DND-41 (cell line): ENCODE results near the gene JAGN1.

Source experiments
- ATAC-seq: fragments of 200-7000 bp; cut with Tn5 transposase; 3 replicates; pipeline ENCODE4 v1.9.1; 2021; ENCODE audit warnings: low read depth; ENCODE audit not compliant: insufficient read depth
- DNase-seq: peaks from one replicate; pipeline ENCODE4 v3.0.0-alpha.2; 2020
- H2AFZ ChIP-seq: 2 replicates; pipeline ENCODE4 v1.6.0; 2012; ENCODE audit warnings: low read depth, low read length
- H3K27ac ChIP-seq: 2 replicates; pipeline ENCODE4 v1.5.1; 2012; ENCODE audit warnings: low read length, inconsistent platforms
- H3K27me3 ChIP-seq: fragments of 200-600 bp; sonication (generic); 2 replicates; pipeline ENCODE4 v1.6.0; 2012; ENCODE audit warnings: low read length, mild to moderate bottlenecking, inconsistent platforms; ENCODE audit not compliant: insufficient read depth, poor library complexity
- H3K36me3 ChIP-seq: 2 replicates; pipeline ENCODE4 v1.5.1; 2012; ENCODE audit warnings: low read length, inconsistent platforms; ENCODE audit not compliant: insufficient read depth
- H3K4me1 ChIP-seq: 2 replicates; pipeline ENCODE4 v1.5.1; 2012; ENCODE audit warnings: mild to moderate bottlenecking, low read length; ENCODE audit not compliant: insufficient read depth
- H3K4me2 ChIP-seq: 2 replicates; pipeline ENCODE4 v1.6.0; 2012; ENCODE audit warnings: mild to moderate bottlenecking, moderate library complexity, low read length, inconsistent platforms; ENCODE audit not compliant: insufficient read depth
- H3K4me3 ChIP-seq, 2 experiments: fragments of 200-600 bp in 1 of 2; shearing (Covaris generic) in 1 of 2; 2 replicates each; pipeline ENCODE4 v1.5.1; 2012 to 2016; ENCODE audit warnings: inconsistent platforms in 2 of 2, low read length in 2 of 2, mild to moderate bottlenecking in 2 of 2, low read depth in 1 of 2, moderate library complexity in 1 of 2
- H3K79me2 ChIP-seq: 2 replicates; pipeline ENCODE4 v1.6.0; 2012; ENCODE audit warnings: low read length, inconsistent platforms; ENCODE audit not compliant: insufficient read depth
- H3K9ac ChIP-seq: 2 replicates; pipeline ENCODE4 v1.6.0; 2012; ENCODE audit warnings: low read depth, mild to moderate bottlenecking, inconsistent platforms, low read length, moderate library complexity
- H3K9me3 ChIP-seq: 2 replicates; pipeline ENCODE4 v1.5.1; 2012; ENCODE audit warnings: low read length, moderate library complexity, mild to moderate bottlenecking, inconsistent platforms; ENCODE audit not compliant: insufficient read depth, severe bottlenecking
- H4K20me1 ChIP-seq: 2 replicates; pipeline ENCODE4 v1.6.0; 2012; ENCODE audit warnings: low read length; ENCODE audit not compliant: insufficient read depth
- CTCF ChIP-seq: IDR thresholded peaks from 2 replicates; pipeline ENCODE4 v1.5.1; 2012; ENCODE audit warnings: borderline replicate concordance, low read length, moderate library complexity, mild to moderate bottlenecking; ENCODE audit not compliant: poor library complexity, severe bottlenecking; ENCODE audit errors: extremely low read depth
- EZH2 ChIP-seq: IDR thresholded peaks from 3 replicates; pipeline ENCODE4 v1.6.1; 2012; ENCODE audit warnings: borderline replicate concordance, low read depth, mild to moderate bottlenecking, moderate library complexity, low read length, inconsistent platforms; ENCODE audit not compliant: severe bottlenecking

JAGN1 gene

GRCh38 chr3:9917820-9918219 lies 27.4 kb downstream of the JAGN1 start:
- DNase-seq, result no peak
- H3K36me3 ChIP-seq, result no peaks in the 10 kb centered on the region
- TF ChIP-seq EZH2 (no peak), CTCF (no peak)
- peaks cover 6% of the 10 kb centered on the region for H3K27me3 ChIP-seq
- H4K20me1 ChIP-seq, result no peaks in the 10 kb centered on the region
- no peak overlapping the region for H3K4me2 ChIP-seq
- H3K9me3 ChIP-seq, result no peaks in the 10 kb centered on the region
- H2AFZ ChIP-seq, result no peak overlapping the region
- no peak for ATAC-seq
- H3K4me1 ChIP-seq, result peaks cover 21% of the 10 kb centered on the region
- no peaks in the 10 kb centered on the region for H3K79me2 ChIP-seq
- H3K9ac ChIP-seq, result peak overlapping the region; percentile 43; the same call in 1 of the 2 replicates
- H3K27ac ChIP-seq, result no peak overlapping the region
- H3K4me3 ChIP-seq, result no peak overlapping the region

GRCh38 chr3:9918261-9919038 lies 28.0 kb downstream of the JAGN1 start:
- no peak for ATAC-seq
- DNase-seq, result no peak
- Histone ChIP-seq H3K79me2 (no peaks in the 10 kb centered on the region), H4K20me1 (no peaks in the 10 kb centered on the region), H3K27me3 (peaks cover 6% of the 10 kb centered on the region), H3K4me3 (no peak overlapping the region), H2AFZ (no peak overlapping the region), H3K9ac (no peak overlapping the region), H3K4me1 (peaks cover 21% of the 10 kb centered on the region), H3K27ac (no peak overlapping the region), H3K9me3 (no peaks in the 10 kb centered on the region), H3K4me2 (no peak overlapping the region), H3K36me3 (no peaks in the 10 kb centered on the region)
- TF ChIP-seq CTCF (no peak), EZH2 (no peak)

- H3K27ac ChIP-seq, result no peak overlapping the region
- H3K4me2 ChIP-seq, result no peak overlapping the region
- H3K79me2 ChIP-seq, result no peaks in the 10 kb centered on the region
- no peak overlapping the region for H3K9ac ChIP-seq
- peaks cover 14% of the 10 kb centered on the region for H3K4me1 ChIP-seq
- H3K36me3 ChIP-seq, result no peaks in the 10 kb centered on the region
- H3K9me3 ChIP-seq, result no peaks in the 10 kb centered on the region
- ATAC-seq (no peak), DNase-seq (no peak)
- no peak overlapping the region for H2AFZ ChIP-seq
- no peaks in the 10 kb centered on the region for H3K27me3 ChIP-seq
- H3K4me3 ChIP-seq, result no peak overlapping the region
- H4K20me1 ChIP-seq, result no peaks in the 10 kb centered on the region
- TF ChIP-seq EZH2 (no peak), CTCF (no peak)
These were observed 37.7 kb downstream of the JAGN1 start for GRCh38 chr3:9928158-9928557.
